GM12878 (cell line): ENCODE data around the gene ARMC9. TPM values are rescaled to one million over a fixed set of nuclear protein-coding genes. Genes with fewer than 3 reads are reported as not detected.

ENCODE experiments used
- ATAC-seq: fragments of 200-7000 bp; cut with Tn5 transposase; 3 replicates; pipeline ENCODE4 v1.9.1; 2020; ENCODE audit warnings: mild to moderate bottlenecking, moderate library complexity
- BruUV-seq: library from RNA; stranded (reverse); fragments of 400-500 nt; replicated peaks from 2 replicates; lab custom pipeline; 2021; lab: Mats Ljungman, UMichigan
- CTCF ChIA-PET: fragments of 300-600 bp; sonication (Branson Sonifier 250); formaldehyde crosslinking; extraction: SDS; loops from one replicate; lab custom pipeline; 2021; ENCODE audit warnings: inconsistent platforms; lab: Yijun Ruan, JAX
- POLR2A ChIA-PET: fragments of 350-600 bp; formaldehyde crosslinking; extraction: SDS; loops from one replicate; lab custom pipeline; 2021; ENCODE audit warnings: inconsistent platforms; lab: Charles Lee
- RAD21 ChIA-PET: fragments of 300-600 bp; sonication (Branson Sonifier 250); formaldehyde crosslinking; loops from one replicate; lab custom pipeline; 2023; ENCODE audit warnings: antibody characterized with exemption; ENCODE audit not compliant: unreplicated experiment; lab: Charles Lee
- SMC1A ChIA-PET: fragments of 300-600 bp; sonication (Branson Sonifier 250); formaldehyde crosslinking; loops from one replicate; lab custom pipeline; 2023; ENCODE audit not compliant: unreplicated experiment, uncharacterized antibody; lab: Charles Lee
- DNase-seq: peaks from one replicate; pipeline ENCODE4 v3.0.0-alpha.2; 2011; ENCODE audit warnings: low read depth, low spot score
- FAIRE-seq: peaks from 3 replicates; lab custom pipeline; 2011; peaks lifted over from hg19 to GRCh38; lab: Jason Lieb, UNC
- H2AFZ ChIP-seq: 2 replicates; pipeline ENCODE4 v1.6.0; 2011; ENCODE audit warnings: low read depth, low read length, control low read depth; ENCODE audit not compliant: control insufficient read depth
- H3K27ac ChIP-seq: 2 replicates; pipeline ENCODE4 v1.5.1; 2011; ENCODE audit warnings: control low read depth; ENCODE audit not compliant: control insufficient read depth, insufficient read depth
- H3K27me3 ChIP-seq, 2 experiments: replicated peaks in 1 of 2; 2 replicates each; pipeline versions ENCODE4 v1.6.0 to v1.6.1; 2011; ENCODE audit warnings: low read length in 1 of 2; ENCODE audit not compliant: control insufficient read depth in 2 of 2, insufficient read depth in 2 of 2
- H3K36me3 ChIP-seq, 2 experiments: 2 replicates each; pipeline ENCODE4 v1.5.1; 2011; ENCODE audit warnings: low read length in 1 of 2; ENCODE audit not compliant: control insufficient read depth in 2 of 2, insufficient read depth in 2 of 2
- H3K4me1 ChIP-seq: 2 replicates; pipeline ENCODE4 v1.6.1; 2011; ENCODE audit warnings: mild to moderate bottlenecking, low read length, moderate library complexity, mixed read lengths; ENCODE audit not compliant: control insufficient read depth, insufficient read depth
- H3K4me2 ChIP-seq: 2 replicates; pipeline ENCODE4 v1.6.0; 2011; ENCODE audit warnings: control low read depth; ENCODE audit not compliant: control insufficient read depth, insufficient read depth
- H3K4me3 ChIP-seq: fragments of 200-600 bp; sonication (generic); 2 replicates; pipeline ENCODE4 v1.5.1; 2016
- H3K79me2 ChIP-seq: 2 replicates; pipeline ENCODE4 v1.6.0; 2011; ENCODE audit warnings: low read length; ENCODE audit not compliant: control insufficient read depth, insufficient read depth
- H3K9ac ChIP-seq: 2 replicates; pipeline ENCODE4 v1.8.0; 2011; ENCODE audit warnings: low read length, control low read depth, mixed read lengths; ENCODE audit not compliant: control insufficient read depth, insufficient read depth
- H3K9me3 ChIP-seq: replicated peaks from 3 replicates; pipeline ENCODE4 v1.5.1; 2011; ENCODE audit warnings: mild to moderate bottlenecking, low read length; ENCODE audit not compliant: control insufficient read depth, insufficient read depth
- H4K20me1 ChIP-seq: 2 replicates; pipeline ENCODE4 v1.6.0; 2011; ENCODE audit not compliant: control insufficient read depth, insufficient read depth
- GATAD2B ChIP-seq: fragments of 450-650 bp; conservative IDR thresholded peaks from 2 replicates; pipeline ENCODE4 v1.6.1; 2017; ENCODE audit warnings: low read depth, mild to moderate bottlenecking, moderate library complexity
- KAT2A ChIP-seq: conservative IDR thresholded peaks from 2 replicates; pipeline ENCODE4 v1.6.1; 2011; ENCODE audit warnings: low read depth, low read length; ENCODE audit not compliant: control insufficient read depth
- MEF2B ChIP-seq: fragments of 450-650 bp; IDR thresholded peaks from 2 replicates; pipeline ENCODE4 v1.6.1; 2018; ENCODE audit warnings: mild to moderate bottlenecking, moderate library complexity; ENCODE audit not compliant: partially characterized antibody, poor library complexity, severe bottlenecking
- SPI1 ChIP-seq: IDR thresholded peaks from 2 replicates; pipeline ENCODE4 v1.6.1; 2011; ENCODE audit warnings: low read depth, mild to moderate bottlenecking, low read length, moderate library complexity, borderline replicate concordance; ENCODE audit not compliant: insufficient read depth
- SUPT20H ChIP-seq: IDR thresholded peaks from 2 replicates; pipeline ENCODE4 v1.6.1; 2011; ENCODE audit warnings: low read depth, mild to moderate bottlenecking, low read length, moderate library complexity, borderline replicate concordance; ENCODE audit not compliant: control insufficient read depth
- TBL1XR1 ChIP-seq: IDR thresholded peaks from 2 replicates; pipeline ENCODE4 v1.6.1; 2012; ENCODE audit warnings: low read depth, low read length, improper control_type of control experiment
- TCF3 ChIP-seq: IDR thresholded peaks from 2 replicates; pipeline ENCODE4 v1.6.1; 2012; ENCODE audit warnings: low read depth, mild to moderate bottlenecking, low read length, borderline replicate concordance; ENCODE audit not compliant: insufficient read depth
- WGBS: methylation state at CpG from one replicate; pipeline ENCODE4 v1.1.6; 2016; ENCODE audit warnings: low lambda C conversion rate; ENCODE audit not compliant: insufficient replicate concordance, insufficient coverage; ENCODE audit errors: missing lambda C conversion rate; 5-methylcytosine and 5-hydroxymethylcytosine counted together
- in situ Hi-C: fragments of 300-500 bp; cut with MboI; formaldehyde crosslinking; loops from 9 replicates; pipeline ENCODE4 v1.14.3; 2018; ENCODE audit warnings: mixed read lengths
- intact Hi-C: fragments of 100-400 bp; cut with micrococcal nuclease; formaldehyde crosslinking; loops from one replicate; pipeline ENCODE4 v1.14.2; 2022; ENCODE audit not compliant: unreplicated experiment
- polyA plus RNA-seq, 11 experiments: library from polyadenylated mRNA; depleted of rRNA in 4 of 11; unstranded in 6 of 11; stranded (reverse) in 5 of 11; fragments of >200 nt; fragmentation: Nextera tagmentation in 4 of 11; fragmentation: Illumina TruSeq in 1 of 11; extraction: Ambion mirVana in 4 of 11; extraction: Trizol in 1 of 11; gene quantifications; 1 replicate in 1 of 11; 2 replicates in 10 of 11; pipeline versions ENCODE4 v1.2.1 to v1.2.3, GENCODE V29; 2011 to 2016; ENCODE audit warnings: inconsistent platforms in 2 of 11, missing spikeins in 2 of 11, low read depth in 1 of 11
- total RNA-seq, 4 experiments: library from RNA; depleted of rRNA in 3 of 4; stranded (reverse); fragments of >200 nt in 3 of 4; fragmentation: Illumina TruSeq in 1 of 4; extraction: Trizol in 1 of 4; gene quantifications; 2 replicates each; pipeline versions ENCODE4 v1.2.1 to v1.2.3, GENCODE V29; 2013 to 2021
- TF ChIP-seq, protein P1 (sequence below): fragments of 450-650 bp; IDR thresholded peaks from 2 replicates; pipeline ENCODE4 v1.6.1; 2016; ENCODE audit warnings: mild to moderate bottlenecking

The ARMC9 gene
- total and polyA plus RNA-seq, 10 of the 15 experiments (the other 5 are each of a cell fraction or from before 2014, with no cell fraction given) = 3.8 to 21.8 (median 10.4) TPM

- H3K4me2 ChIP-seq = no peak overlapping the region
- H3K4me3 ChIP-seq = no peak overlapping the region
- POLR2A ChIA-PET = no interaction called here
- FAIRE-seq (no peak), DNase-seq (no peak), ATAC-seq (no peak)
- no peaks in the 10 kb centered on the region for H4K20me1 ChIP-seq
- in situ Hi-C loops = no loop called here
- H3K9ac ChIP-seq = no peak overlapping the region
- no peaks in the 10 kb centered on the region for H3K79me2 ChIP-seq
- no peaks in the 10 kb centered on the region for H3K27me3 ChIP-seq
- 38% methylated on average over 6 of the region's 6 CpGs for WGBS
- SMC1A ChIA-PET = no interaction called here
- no peaks in the 10 kb centered on the region for H3K4me1 ChIP-seq
- H2AFZ ChIP-seq = no peak overlapping the region
- H3K36me3 ChIP-seq = no peaks in the 10 kb centered on the region
- TF ChIP-seq MEF2B = no peak
- RAD21 ChIA-PET = no interaction called here
- intact Hi-C loops = no loop called here
- H3K27ac ChIP-seq = no peak overlapping the region
- CTCF ChIA-PET = no interaction called here
- no TSS peak for BruUV-seq
- H3K9me3 ChIP-seq = no peaks in the 10 kb centered on the region
Observed at GRCh38 chr2:231256494-231256893, 58.1 kb downstream of the ARMC9 start.

DNA sequence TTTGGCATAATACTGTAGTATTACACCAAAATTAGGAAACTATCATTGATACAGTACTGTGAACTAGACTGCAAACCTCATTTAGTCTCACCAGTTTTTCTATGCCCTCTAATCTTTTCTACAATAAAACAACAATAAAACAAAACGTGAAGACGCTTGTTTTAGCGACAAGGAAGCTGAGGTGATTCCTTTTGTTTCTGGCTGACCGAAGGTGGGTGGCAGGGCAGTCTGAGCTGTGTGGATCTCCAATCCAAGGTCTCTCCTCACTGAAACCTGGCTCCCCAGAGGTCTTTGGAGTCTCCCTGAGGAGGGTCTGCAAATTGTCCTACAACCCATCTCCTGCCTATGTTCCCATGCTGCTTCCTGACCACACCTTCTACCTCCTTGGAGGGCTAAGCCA lies 59.3 kb downstream of the ARMC9 start:
- TF ChIP-seq SUPT20H (no peak), SPI1 (no peak), TCF3 (no peak), GATAD2B (no peak), TBL1XR1 (no peak), KAT2A (no peak)
- TF ChIP-seq, protein P1, sequence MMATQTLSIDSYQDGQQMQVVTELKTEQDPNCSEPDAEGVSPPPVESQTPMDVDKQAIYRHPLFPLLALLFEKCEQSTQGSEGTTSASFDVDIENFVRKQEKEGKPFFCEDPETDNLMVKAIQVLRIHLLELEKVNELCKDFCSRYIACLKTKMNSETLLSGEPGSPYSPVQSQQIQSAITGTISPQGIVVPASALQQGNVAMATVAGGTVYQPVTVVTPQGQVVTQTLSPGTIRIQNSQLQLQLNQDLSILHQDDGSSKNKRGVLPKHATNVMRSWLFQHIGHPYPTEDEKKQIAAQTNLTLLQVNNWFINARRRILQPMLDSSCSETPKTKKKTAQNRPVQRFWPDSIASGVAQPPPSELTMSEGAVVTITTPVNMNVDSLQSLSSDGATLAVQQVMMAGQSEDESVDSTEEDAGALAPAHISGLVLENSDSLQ = no peak
- no peaks in the 10 kb centered on the region for H3K4me1 ChIP-seq
- POLR2A ChIA-PET = no interaction called here
- SMC1A ChIA-PET = no interaction called here
- H4K20me1 ChIP-seq = no peaks in the 10 kb centered on the region
- H3K36me3 ChIP-seq = no peaks in the 10 kb centered on the region; a peak in 1 of 4 replicates
- no peak overlapping the region for H3K27ac ChIP-seq
- no peak overlapping the region for H3K9ac ChIP-seq
- in situ Hi-C loops = no loop called here
- CTCF ChIA-PET = no interaction called here
- no peaks in the 10 kb centered on the region for H3K27me3 ChIP-seq
- RAD21 ChIA-PET = no interaction called here
- intact Hi-C loops = no loop called here
- WGBS = 81% methylated on average over 4 of the region's 4 CpGs
- no peak for ATAC-seq
- FAIRE-seq = no peak
- H3K4me3 ChIP-seq = no peak overlapping the region
- H3K4me2 ChIP-seq = no peak overlapping the region
- no peak for DNase-seq
- H3K79me2 ChIP-seq = no peaks in the 10 kb centered on the region
- no peak overlapping the region for H2AFZ ChIP-seq
- no TSS peak for BruUV-seq
- no peaks in the 10 kb centered on the region for H3K9me3 ChIP-seq
